Subcutaneous abdominal adipose tissue (tissue), 5 donors: Measurements from ENCODE around the gene C3orf38.
"Not testable (repeated sequence)": the region's sequence is repeated elsewhere in the genome, so short reads cannot be mapped to it uniquely, and the experiment has no call there.

Source experiments
- H3K27ac ChIP-seq: one replicate; pipeline ENCODE4 v1.7.0; 2013; ENCODE audit warnings: low read depth, mild to moderate bottlenecking, inconsistent platforms, low read length, moderate library complexity
- H3K27me3 ChIP-seq, 5 donors: one replicate each; pipeline ENCODE4 v1.7.0; 2013; ENCODE audit warnings: low read length in 5 of 5, inconsistent platforms in 1 of 5; ENCODE audit not compliant: control insufficient read depth in 5 of 5, insufficient read depth in 4 of 5
- H3K36me3 ChIP-seq, 5 donors: one replicate each; pipeline ENCODE4 v1.7.0; 2013; ENCODE audit warnings: low read length in 5 of 5; ENCODE audit not compliant: control insufficient read depth in 5 of 5, insufficient read depth in 5 of 5
- H3K4me1 ChIP-seq, 5 donors: one replicate each; pipeline ENCODE4 v1.7.0; 2013; ENCODE audit warnings: low read length in 5 of 5, mild to moderate bottlenecking in 3 of 5, moderate library complexity in 1 of 5; ENCODE audit not compliant: control insufficient read depth in 5 of 5, insufficient read depth in 5 of 5
- H3K4me3 ChIP-seq, 5 donors: one replicate each; pipeline ENCODE4 v1.7.0; 2013; ENCODE audit warnings: low read length in 5 of 5, low read depth in 1 of 5
- H3K9ac ChIP-seq, 5 donors: one replicate each; pipeline ENCODE4 v1.7.0; 2013; ENCODE audit warnings: low read length in 5 of 5, mild to moderate bottlenecking in 4 of 5, moderate library complexity in 3 of 5
- H3K9me3 ChIP-seq, 5 donors: one replicate each; pipeline ENCODE4 v1.7.0; 2013; ENCODE audit warnings: low read length in 5 of 5; ENCODE audit not compliant: control insufficient read depth in 5 of 5
- donor health status: healthy.
- donor health status: healthy.
- donor health status: healthy.
- donor health status: healthy.
- donor health status: healthy.

Gene C3orf38

DNA sequence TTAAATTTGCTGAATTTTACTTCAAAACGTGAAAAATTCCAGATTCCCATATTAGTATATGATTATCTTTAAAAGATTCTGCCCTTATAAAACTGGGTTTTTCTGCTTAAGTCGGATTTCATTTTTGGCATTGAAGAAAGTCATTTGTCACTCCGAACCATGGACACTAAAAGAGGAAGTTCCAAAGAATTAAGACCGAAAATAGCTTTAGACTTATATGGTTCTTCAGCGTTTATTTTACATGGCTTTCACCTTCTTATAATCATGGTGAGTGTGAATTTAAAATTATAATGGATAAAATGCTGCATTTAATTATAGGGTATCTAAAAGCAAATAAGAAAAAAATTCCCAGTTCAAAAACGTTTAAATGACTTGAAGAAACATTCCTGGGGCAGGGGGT is 1.0 kb downstream of the C3orf38 start:
- H3K9ac ChIP-seq = peak overlapping the region in 4 of 5 donors; percentile 89 to 100 (median 94)
- no peaks in the 10 kb centered on the region for H3K27me3 ChIP-seq
- peak overlapping the region; percentile 85 to 100 (median 99) for H3K4me3 ChIP-seq
- no peaks in the 10 kb centered on the region for H3K9me3 ChIP-seq
- H3K36me3 ChIP-seq = peaks cover 4 to 22% (median 13%) of the 10 kb centered on the region in 5 donors
- peaks cover 0 to 28% (median 23%) of the 10 kb centered on the region in 5 donors for H3K4me1 ChIP-seq
- H3K27ac ChIP-seq = peak overlapping the region; percentile 94

DNA sequence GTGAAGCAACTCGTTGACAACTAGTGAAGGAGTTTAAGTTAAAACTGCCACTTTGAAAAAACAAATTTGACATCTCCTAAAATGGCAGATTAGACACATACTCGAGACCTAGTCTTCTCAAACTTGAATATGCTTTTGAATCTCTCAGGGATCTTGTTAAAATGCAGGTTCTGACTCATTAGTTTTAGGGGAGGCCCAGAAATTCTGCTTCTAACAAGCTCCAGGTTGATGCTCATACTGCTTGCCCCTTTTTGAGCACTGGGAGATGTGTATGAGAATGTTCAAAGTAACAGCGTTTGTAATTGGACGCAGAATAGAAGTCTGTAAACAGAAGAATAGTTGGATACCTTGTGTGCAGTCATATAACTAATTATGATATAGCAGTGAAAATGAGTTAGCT is 1.6 kb downstream of the C3orf38 start:
- Histone ChIP-seq H3K9me3 (no peaks in the 10 kb centered on the region), H3K4me1 (peaks cover 0 to 28% (median 23%) of the 10 kb centered on the region in 5 donors), H3K4me3 (peak overlapping the region in 3 of 5 donors; percentile 11 to 100 (median 99)), H3K9ac (peak overlapping the region in 4 of 5 donors; percentile 7 to 89 (median 60)), H3K27ac (no peak overlapping the region), H3K36me3 (peaks cover 10 to 27% (median 18%) of the 10 kb centered on the region in 5 donors), H3K27me3 (no peaks in the 10 kb centered on the region)

DNA sequence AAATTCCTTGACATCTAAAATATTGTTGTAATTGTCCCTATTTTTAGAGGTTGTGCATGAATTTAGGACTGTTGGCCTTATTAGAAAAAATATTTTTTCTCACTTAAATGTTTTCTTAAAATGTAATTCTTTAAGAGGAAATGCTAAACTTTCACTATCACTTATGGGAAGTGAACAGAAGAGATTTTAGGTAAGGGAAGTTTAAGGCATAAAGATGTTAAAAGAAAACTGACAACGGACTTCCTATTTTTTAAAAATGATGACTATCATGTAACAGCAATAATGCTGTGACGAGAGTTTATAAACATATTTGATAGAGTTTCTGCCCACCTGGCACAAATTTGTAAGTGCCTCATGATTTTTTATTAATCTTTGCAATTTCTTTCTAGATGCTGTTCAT is 3.1 kb downstream of the C3orf38 start:
- no peaks in the 10 kb centered on the region for H3K27me3 ChIP-seq
- H3K4me3 ChIP-seq = no peak overlapping the region
- H3K27ac ChIP-seq = no peak overlapping the region
- H3K9me3 ChIP-seq = no peaks in the 10 kb centered on the region
- H3K4me1 ChIP-seq = peaks cover 0 to 32% (median 23%) of the 10 kb centered on the region in 5 donors
- no peak overlapping the region for H3K9ac ChIP-seq
- peaks cover 20 to 38% (median 26%) of the 10 kb centered on the region in 5 donors for H3K36me3 ChIP-seq

DNA sequence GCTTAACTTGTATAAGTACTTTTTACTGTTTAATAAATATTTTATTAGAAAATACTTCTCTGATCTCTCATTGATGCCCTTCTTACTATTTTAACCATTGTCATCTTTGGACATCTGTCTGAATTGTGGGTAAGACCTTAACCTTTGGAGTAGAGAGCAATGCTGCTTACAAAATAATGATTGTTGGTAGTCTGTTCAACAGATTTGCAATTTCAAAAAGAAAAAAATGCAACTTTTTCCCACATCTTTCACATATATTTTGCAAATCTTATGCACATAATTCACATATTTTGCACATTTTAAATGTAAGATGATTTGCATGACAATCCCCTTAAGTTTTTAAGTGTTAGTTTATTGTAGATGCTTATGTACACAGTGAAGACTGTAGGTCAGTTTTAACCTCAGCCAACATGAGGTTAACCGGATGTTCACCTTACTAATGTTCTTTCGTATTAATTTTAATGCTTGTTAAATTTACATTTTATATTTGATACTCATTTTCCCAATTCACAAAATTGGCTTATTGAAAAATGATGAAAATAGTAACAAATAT is 16.7 kb downstream of the C3orf38 start:
- no peak overlapping the region for H3K9ac ChIP-seq
- no peak overlapping the region for H3K4me3 ChIP-seq
- H3K36me3 ChIP-seq = peaks cover 0 to 4% (median 0%) of the 10 kb centered on the region in 5 donors
- H3K4me1 ChIP-seq = no peaks in the 10 kb centered on the region
- H3K9me3 ChIP-seq = no peaks in the 10 kb centered on the region
- no peak overlapping the region for H3K27ac ChIP-seq
- no peaks in the 10 kb centered on the region for H3K27me3 ChIP-seq

DNA sequence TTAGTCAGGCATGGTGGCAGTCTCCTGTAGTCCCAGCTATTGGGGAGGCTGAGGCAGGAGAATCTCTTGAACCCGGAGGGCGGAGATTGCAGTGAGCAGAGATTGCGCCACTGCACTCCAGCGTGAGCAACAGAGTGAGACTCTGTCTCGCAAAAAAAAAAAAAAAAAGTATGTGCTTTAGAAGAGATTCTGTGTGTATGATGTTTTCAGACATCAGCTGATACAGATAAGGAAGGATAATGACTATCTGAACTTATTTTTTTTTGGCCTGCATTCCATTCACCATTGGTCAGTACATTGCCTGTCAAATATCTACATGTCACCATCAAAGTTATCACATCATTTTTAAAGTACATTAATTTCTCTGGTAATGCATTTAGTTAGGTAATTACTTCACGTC is 17.4 kb downstream of the C3orf38 start:
- Histone ChIP-seq H3K27me3 (no peaks in the 10 kb centered on the region), H3K9ac (no peak overlapping the region), H3K4me1 (no peaks in the 10 kb centered on the region), H3K9me3 (no peaks in the 10 kb centered on the region), H3K4me3 (no peak overlapping the region), H3K36me3 (peaks cover 0 to 3% (median 0%) of the 10 kb centered on the region in 5 donors), H3K27ac (no peak overlapping the region)

DNA sequence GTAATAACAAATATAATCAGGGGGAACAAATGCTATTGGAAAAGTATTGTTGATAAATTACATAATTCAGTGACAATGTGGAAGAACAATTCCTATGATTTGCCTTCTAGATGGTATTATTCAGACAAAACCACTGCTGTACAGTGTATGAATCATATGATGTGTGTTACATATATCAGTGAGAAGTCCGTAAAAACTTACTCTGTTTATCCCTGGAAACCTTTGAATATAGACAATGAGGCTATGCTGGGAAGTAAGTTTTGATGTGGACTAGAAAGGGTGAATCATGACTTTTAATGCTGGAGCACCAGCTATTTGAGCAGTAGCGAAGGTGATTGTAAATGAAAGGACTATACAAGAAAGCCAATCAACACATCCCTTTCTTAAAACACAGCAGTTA is 17.9 kb downstream of the C3orf38 start:
- no peaks in the 10 kb centered on the region for H3K4me1 ChIP-seq
- no peak overlapping the region for H3K9ac ChIP-seq
- no peak overlapping the region for H3K4me3 ChIP-seq
- no peaks in the 10 kb centered on the region for H3K27me3 ChIP-seq
- H3K27ac ChIP-seq = no peak overlapping the region
- no peaks in the 10 kb centered on the region for H3K9me3 ChIP-seq
- H3K36me3 ChIP-seq = no peaks in the 10 kb centered on the region

DNA sequence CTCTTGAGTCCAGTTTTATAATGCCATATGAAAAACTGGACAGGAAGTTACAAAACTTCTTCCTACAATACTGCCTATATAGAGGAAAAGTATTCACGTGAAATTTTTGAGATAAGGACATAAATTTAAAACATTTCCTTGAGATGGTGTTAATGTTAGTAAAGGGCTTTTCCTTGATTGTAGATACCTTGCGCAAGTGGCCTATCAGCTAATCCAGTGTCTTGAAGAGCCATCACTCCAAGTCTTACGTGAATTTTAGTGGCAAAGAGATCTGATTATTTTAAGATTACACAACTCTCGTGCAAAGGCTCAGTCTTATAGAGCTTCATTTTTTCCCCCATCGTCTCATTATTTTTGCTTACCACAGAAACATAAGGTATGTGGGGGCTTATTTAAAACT is 18.4 kb downstream of the C3orf38 start:
- Histone ChIP-seq H3K27ac (no peak overlapping the region), H3K9ac (no peak overlapping the region), H3K27me3 (no peaks in the 10 kb centered on the region), H3K9me3 (no peaks in the 10 kb centered on the region), H3K4me3 (no peak overlapping the region), H3K36me3 (no peaks in the 10 kb centered on the region), H3K4me1 (no peaks in the 10 kb centered on the region)

DNA sequence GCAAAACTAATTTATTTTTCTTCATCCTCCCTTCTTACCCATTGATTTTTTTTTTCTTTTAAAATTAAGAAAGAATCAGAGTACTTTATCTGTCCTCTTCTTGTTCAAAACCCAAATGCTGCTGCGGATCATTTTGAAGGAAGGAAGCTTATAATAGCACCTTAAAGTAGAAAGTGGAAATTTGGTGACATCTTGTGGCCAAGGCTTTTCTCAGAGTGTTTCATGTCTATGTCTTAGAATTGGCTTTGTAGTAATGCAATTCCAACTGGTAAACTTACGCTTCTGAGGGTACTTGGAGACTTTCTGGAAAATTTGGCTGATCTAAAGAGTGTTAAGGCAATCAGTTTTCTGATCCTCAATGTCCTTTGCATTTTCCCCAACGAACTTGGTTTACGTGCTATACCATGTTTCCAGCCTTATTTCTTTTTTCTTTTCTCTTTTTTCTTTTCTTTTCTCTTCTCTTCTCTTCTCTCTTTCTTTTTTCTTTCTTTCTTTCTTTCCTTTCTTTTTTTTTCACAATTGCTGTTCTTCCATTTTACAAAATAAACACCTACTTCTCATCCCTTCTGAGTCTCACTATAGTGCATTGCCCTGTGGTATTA is 30.7 kb downstream of the C3orf38 start:
- Histone ChIP-seq H3K9me3 (no peaks in the 10 kb centered on the region), H3K27ac (no peak overlapping the region), H3K4me3 (no peak overlapping the region), H3K36me3 (no peaks in the 10 kb centered on the region), H3K4me1 (no peaks in the 10 kb centered on the region), H3K27me3 (no peaks in the 10 kb centered on the region), H3K9ac (no peak overlapping the region)

DNA sequence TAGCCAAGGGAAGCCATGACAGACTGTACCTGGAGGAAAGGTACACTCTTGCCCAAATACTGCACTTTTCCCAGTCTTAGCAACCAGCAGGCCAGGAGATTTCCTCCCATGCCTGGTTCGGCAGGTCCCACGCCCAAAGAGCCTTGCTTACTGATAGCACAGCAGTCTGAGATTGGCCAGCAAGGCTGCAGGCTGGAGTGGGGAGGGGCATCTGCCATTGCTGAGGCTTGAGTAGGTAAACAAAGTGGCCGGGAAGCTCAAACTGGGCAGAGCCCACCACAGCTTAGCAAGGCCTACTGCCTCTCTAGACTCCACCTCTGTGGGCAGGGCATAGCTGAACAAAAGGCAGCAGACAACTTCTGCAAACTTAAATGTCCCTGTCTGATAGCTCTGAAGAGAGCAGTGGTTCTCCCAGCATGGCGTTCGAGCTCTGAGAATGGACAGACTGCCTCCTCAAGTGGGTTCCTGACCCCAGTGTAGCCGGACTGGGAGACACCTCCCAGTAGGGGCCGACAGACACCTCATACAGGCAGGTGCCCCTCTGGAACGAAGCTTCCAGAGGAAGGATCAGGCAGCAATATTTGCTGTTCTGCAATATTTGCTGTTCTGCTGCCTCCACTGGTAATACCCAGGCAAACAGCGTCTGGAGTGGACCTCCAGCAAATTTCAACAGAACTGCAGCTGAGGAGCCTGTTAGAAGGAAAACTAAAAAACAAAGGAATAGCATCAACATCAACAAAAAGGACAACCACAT is 32.6 kb downstream of the C3orf38 start:
- not testable (repeated sequence) for H3K4me3 ChIP-seq, H3K36me3 ChIP-seq, H3K27me3 ChIP-seq, H3K9me3 ChIP-seq, H3K27ac ChIP-seq, H3K4me1 ChIP-seq, H3K9ac ChIP-seq

DNA sequence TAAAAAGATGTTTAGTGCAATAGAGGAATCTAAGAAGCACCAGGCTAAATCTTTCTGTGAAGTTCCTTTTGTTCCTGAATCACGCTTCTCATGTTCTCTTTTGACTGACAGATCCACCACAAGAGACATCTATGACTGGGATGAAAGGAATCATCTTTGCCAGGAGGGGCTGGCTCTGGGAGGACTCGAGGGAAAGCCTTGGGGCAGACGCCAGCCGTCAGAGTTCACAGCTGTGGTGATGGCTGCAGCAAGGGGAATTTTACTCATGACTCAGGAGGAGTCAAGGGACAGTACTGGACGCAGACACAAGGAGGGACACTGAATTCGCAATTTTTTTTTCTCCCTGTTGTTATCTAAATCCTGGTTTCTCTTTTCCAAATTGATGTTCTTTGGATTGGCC is 38.7 kb downstream of the C3orf38 start:
- no peaks in the 10 kb centered on the region for H3K4me1 ChIP-seq
- no peaks in the 10 kb centered on the region for H3K27me3 ChIP-seq
- H3K9me3 ChIP-seq = no peaks in the 10 kb centered on the region
- H3K4me3 ChIP-seq = no peak overlapping the region
- H3K27ac ChIP-seq = no peak overlapping the region
- H3K9ac ChIP-seq = no peak overlapping the region
- no peaks in the 10 kb centered on the region for H3K36me3 ChIP-seq
